K562 (cell line): Measurements from ENCODE around the gene PRKG2. TPM values are rescaled to one million over a fixed set of nuclear protein-coding genes. Genes with fewer than 3 reads are reported as not detected.

Source experiments
- ATAC-seq: fragments of 200-7000 bp; cut with Tn5 transposase; 3 replicates; pipeline ENCODE4 v1.9.1; 2020; ENCODE audit warnings: moderate library complexity
- BruUV-seq: library from RNA; stranded (reverse); fragments of 400-500 nt; replicated peaks from 2 replicates; lab custom pipeline; 2021; lab: Mats Ljungman, UMichigan
- CTCF ChIA-PET: fragments of 300-600 bp; formaldehyde crosslinking; extraction: SDS; loops from one replicate; lab custom pipeline; 2021; ENCODE audit warnings: low intra/inter-chr PET ratio; lab: Yijun Ruan, JAX
- POLR2A ChIA-PET: fragments of 300-600, 350-650 bp; sonication (Branson Sonifier 250); formaldehyde crosslinking; extraction: SDS; loops from one replicate; lab custom pipeline; 2021; ENCODE audit warnings: antibody characterized with exemption, inconsistent platforms; lab: Yijun Ruan, JAX
- DNase-seq, 4 experiments: peaks; one replicate each; pipeline versions ENCODE4 v3.0.0 to v3.0.0-alpha.2; 2011 to 2018; ENCODE audit warnings: low spot score in 3 of 4, mixed read lengths in 3 of 4; ENCODE audit errors: extremely low read depth in 1 of 4
- FAIRE-seq: peaks from 2 replicates; lab custom pipeline; 2011; peaks lifted over from hg19 to GRCh38; lab: Jason Lieb, UNC
- H2AFZ ChIP-seq: 2 replicates; pipeline ENCODE4 v1.6.0; 2011; ENCODE audit warnings: low read depth, low read length, control low read depth, inconsistent platforms
- H3K27ac ChIP-seq: fragments of 200-600 bp; 3 replicates; pipeline ENCODE4 v1.8.0; 2011; ENCODE audit warnings: low read depth, mild to moderate bottlenecking, control low read depth, inconsistent platforms, low read length, moderate library complexity, mixed read lengths; ENCODE audit errors: extremely low read depth
- H3K27me3 ChIP-seq, 2 experiments: fragments of 300-600 bp in 1 of 2; 2 replicates in 1 of 2; 3 replicates in 1 of 2; pipeline versions ENCODE4 v1.6.0 to v1.8.0; 2011; ENCODE audit warnings: inconsistent platforms in 2 of 2, low read length in 2 of 2, mild to moderate bottlenecking in 1 of 2, mixed read lengths in 1 of 2, moderate library complexity in 1 of 2; ENCODE audit not compliant: control insufficient read depth in 2 of 2, insufficient read depth in 2 of 2
- H3K36me3 ChIP-seq: fragments of 300-600 bp; 3 replicates; pipeline ENCODE4 v1.8.0; 2011; ENCODE audit warnings: mild to moderate bottlenecking, low read length, inconsistent platforms; ENCODE audit not compliant: control insufficient read depth, insufficient read depth
- H3K4me1 ChIP-seq, 2 experiments: fragments of 200-600 bp in 1 of 2; replicated peaks in 1 of 2; 2 replicates in 1 of 2; 3 replicates in 1 of 2; pipeline versions ENCODE4 v1.5.1 to v1.8.0; 2011; ENCODE audit warnings: inconsistent platforms in 2 of 2, low read length in 2 of 2, mild to moderate bottlenecking in 1 of 2, mixed read lengths in 1 of 2, moderate library complexity in 1 of 2; ENCODE audit not compliant: control insufficient read depth in 2 of 2, insufficient read depth in 2 of 2
- H3K4me2 ChIP-seq: 2 replicates; pipeline ENCODE4 v1.6.1; 2011; ENCODE audit warnings: low read length, control low read depth, inconsistent platforms, mixed read lengths; ENCODE audit not compliant: insufficient read depth
- H3K4me3 ChIP-seq: fragments of 200-600 bp; sonication (generic), shearing (Covaris generic); 2 replicates; pipeline ENCODE4 v1.5.1; 2016; ENCODE audit warnings: control low read depth, inconsistent platforms
- H3K79me2 ChIP-seq: fragments of 200-600 bp; 3 replicates; pipeline ENCODE4 v1.8.0; 2011; ENCODE audit warnings: low read length, inconsistent platforms; ENCODE audit not compliant: control insufficient read depth, insufficient read depth
- H3K9ac ChIP-seq, 2 experiments: 2 replicates each; pipeline versions ENCODE4 v1.6.0 to v1.6.1; 2011; ENCODE audit warnings: low read depth in 2 of 2, low read length in 2 of 2, control low read depth in 1 of 2, inconsistent platforms in 1 of 2, mild to moderate bottlenecking in 1 of 2, mixed read lengths in 1 of 2; ENCODE audit not compliant: insufficient read depth in 1 of 2
- H3K9me1 ChIP-seq: one replicate; pipeline ENCODE4 v1.6.0; 2011; ENCODE audit warnings: inconsistent platforms, mild to moderate bottlenecking, low read length, moderate library complexity; ENCODE audit not compliant: control insufficient read depth, insufficient read depth
- H3K9me3 ChIP-seq: replicated peaks from 2 replicates; pipeline ENCODE4 v1.5.1; 2011; ENCODE audit warnings: low read depth, low read length, inconsistent platforms; ENCODE audit not compliant: control insufficient read depth, insufficient read depth
- H4K20me1 ChIP-seq: replicated peaks from 2 replicates; pipeline ENCODE4 v1.6.1; 2011; ENCODE audit warnings: low read length, inconsistent platforms, mixed read lengths; ENCODE audit not compliant: control insufficient read depth, insufficient read depth
- CBFA2T2 ChIP-seq: fragments of 450-650 bp; conservative IDR thresholded peaks from 2 replicates; pipeline ENCODE4 v1.6.1; 2017; ENCODE audit warnings: mild to moderate bottlenecking
- CCNT2 ChIP-seq: IDR thresholded peaks from 2 replicates; pipeline ENCODE4 v1.6.1; 2011; ENCODE audit warnings: borderline replicate concordance, low read depth, mild to moderate bottlenecking, moderate library complexity, mixed read lengths, low read length; ENCODE audit not compliant: insufficient read length; ENCODE audit errors: extremely low read depth
- E2F8 ChIP-seq: fragments of 450-650 bp; IDR thresholded peaks from 2 replicates; pipeline ENCODE4 v1.7.1; 2018; ENCODE audit warnings: mild to moderate bottlenecking, low read depth; ENCODE audit not compliant: partially characterized antibody
- GTF2A2 ChIP-seq: IDR thresholded peaks from 2 replicates; pipeline ENCODE4 v1.6.1; 2016; ENCODE audit warnings: mild to moderate bottlenecking, missing genetic modification characterization, missing compliant biosample characterization
- GTF2F1 ChIP-seq: IDR thresholded peaks from 2 replicates; pipeline ENCODE4 v1.6.1; 2011; ENCODE audit warnings: low read depth, low read length, improper control_type of control experiment
- HNRNPK ChIP-seq: fragments of 200-400 bp; formaldehyde crosslinking; IDR thresholded peaks from one replicate; pipeline ENCODE4 v1.6.1; 2018; ENCODE audit warnings: mild to moderate bottlenecking, low read depth, low read length; ENCODE audit not compliant: poor library complexity, severe bottlenecking
- HNRNPL ChIP-seq: fragments of 200-400 bp; formaldehyde crosslinking; IDR thresholded peaks from 2 replicates; pipeline ENCODE4 v1.6.1; 2017; ENCODE audit warnings: low read depth, mild to moderate bottlenecking, low read length
- ILK ChIP-seq: fragments of 450-650 bp; IDR thresholded peaks from 2 replicates; pipeline ENCODE4 v1.6.1; 2016; ENCODE audit warnings: missing genetic modification characterization, low read depth, mild to moderate bottlenecking, missing compliant biosample characterization, moderate library complexity, borderline replicate concordance
- NBN ChIP-seq: fragments of 450-650 bp; IDR thresholded peaks from 2 replicates; pipeline ENCODE4 v1.6.1; 2016; ENCODE audit warnings: low read depth, mild to moderate bottlenecking
- PHTF2 ChIP-seq: fragments of 250-450 bp; sonication (Bioruptor Pico); IDR thresholded peaks from 2 replicates; pipeline ENCODE4 v1.5.0; 2021; ENCODE audit warnings: mild to moderate bottlenecking
- SMAD2 ChIP-seq: fragments of 150-350 bp; IDR thresholded peaks from 2 replicates; pipeline ENCODE4 v1.6.1; 2014; ENCODE audit warnings: low read depth, mild to moderate bottlenecking, low read length
- SMARCC2 ChIP-seq: fragments of 450-650 bp; IDR thresholded peaks from 2 replicates; pipeline ENCODE4 v1.6.1; 2017; ENCODE audit warnings: antibody characterized with exemption, moderate library complexity, mild to moderate bottlenecking, low read depth
- TBP ChIP-seq: optimal IDR thresholded peaks from 2 replicates; pipeline ENCODE3; 2011; ENCODE audit warnings: low read depth, low read length, improper control_type of control experiment
- ZFPM2 ChIP-seq: fragments of 250-450 bp; sonication (Bioruptor Pico); IDR thresholded peaks from 2 replicates; pipeline ENCODE4 v1.5.1; 2022; ENCODE audit warnings: mild to moderate bottlenecking
- ZNF224 ChIP-seq: sonication (generic); formaldehyde crosslinking; IDR thresholded peaks from 2 replicates; pipeline ENCODE4 v1.8.0; 2022; ENCODE audit warnings: mild to moderate bottlenecking, missing genetic modification reagents
- WGBS: fragments of 100-300 bp; shearing (Covaris generic); methylation state at CpG from one replicate; pipeline ENCODE4 v1.1.6; 2016; ENCODE audit warnings: low coverage, mixed read lengths; ENCODE audit not compliant: insufficient coverage; ENCODE audit errors: missing lambda C conversion rate; 5-methylcytosine and 5-hydroxymethylcytosine counted together
- in situ Hi-C: fragments of 300-500 bp; cut with MboI; formaldehyde crosslinking; loops from 4 replicates; pipeline ENCODE4 v1.15.0; 2018; ENCODE audit warnings: inconsistent platforms, mixed read lengths
- intact Hi-C: fragments of 100-400 bp; cut with micrococcal nuclease; formaldehyde crosslinking; loops from 2 replicates; pipeline ENCODE4 v1.14.2; 2022
- polyA plus RNA-seq, 8 experiments: library from polyadenylated mRNA; depleted of rRNA in 4 of 8; stranded (reverse) in 5 of 8; unstranded in 3 of 8; fragments of >200 nt; fragmentation: Nextera tagmentation in 2 of 8; fragmentation: Illumina TruSeq in 1 of 8; extraction: Ambion mirVana in 2 of 8; extraction: Trizol in 1 of 8; gene quantifications; 2 replicates each; pipeline versions ENCODE4 v1.2.1 to v1.2.3, GENCODE V29; 2011 to 2014; ENCODE audit warnings: inconsistent platforms in 1 of 8, missing spikeins in 1 of 8
- total RNA-seq, 7 experiments: library from RNA; depleted of rRNA in 6 of 7; stranded (reverse); fragments of >200 nt in 6 of 7; fragmentation: Illumina TruSeq in 2 of 7; extraction: Trizol in 2 of 7; gene quantifications; 2 replicates each; pipeline versions ENCODE4 v1.2.1 to v1.2.3, GENCODE V29; 2011 to 2021; ENCODE audit warnings: low replicate concordance in 1 of 7
- TF ChIP-seq, protein P1 (sequence below), 2 experiments: fragments of 450-650 bp; IDR thresholded peaks; 2 replicates each; pipeline ENCODE4 v1.6.1; 2018; ENCODE audit warnings: mild to moderate bottlenecking in 2 of 2, low read depth in 1 of 2; ENCODE audit not compliant: partially characterized antibody in 2 of 2

PRKG2 gene
- total and polyA plus RNA-seq, 9 of the 15 experiments (the other 6 are each of a cell fraction or from before 2014, with no cell fraction given) = 0.01 to 0.68 (median 0.34) TPM

- no peaks in the 10 kb centered on the region for H3K27me3 ChIP-seq
- CTCF ChIA-PET = no interaction called here
- intact Hi-C loops = no loop called here
Observed at GRCh38 chr4:81095389-81095788, 119.6 kb downstream of the PRKG2 start.

More at GRCh38 chr4:81095389-81095788, 119.6 kb downstream of the PRKG2 start:
- H3K79me2 ChIP-seq = no peaks in the 10 kb centered on the region
- no TSS peak for BruUV-seq
- no peak for ATAC-seq
- H3K4me3 ChIP-seq = no peak overlapping the region
- no peak overlapping the region for H3K9ac ChIP-seq
- no peak overlapping the region for H3K27ac ChIP-seq
- H3K4me2 ChIP-seq = no peak overlapping the region
- H2AFZ ChIP-seq = no peak overlapping the region
- no peaks in the 10 kb centered on the region for H3K9me3 ChIP-seq
- no peak for FAIRE-seq
- no peak for DNase-seq
- POLR2A ChIA-PET = no interaction called here
- TF ChIP-seq HNRNPK = no peak
- no peak for TF ChIP-seq SMARCC2
- no peak for TF ChIP-seq GTF2F1
- no peak for TF ChIP-seq GTF2A2 (tag)
- TF ChIP-seq NBN = no peak
- TF ChIP-seq ILK (tag) = no peak
- TF ChIP-seq ZNF224 (CRISPR knock-in tag) = no peak
- no peak for TF ChIP-seq ZFPM2
- no peak for TF ChIP-seq CCNT2
- TF ChIP-seq, protein P1, sequence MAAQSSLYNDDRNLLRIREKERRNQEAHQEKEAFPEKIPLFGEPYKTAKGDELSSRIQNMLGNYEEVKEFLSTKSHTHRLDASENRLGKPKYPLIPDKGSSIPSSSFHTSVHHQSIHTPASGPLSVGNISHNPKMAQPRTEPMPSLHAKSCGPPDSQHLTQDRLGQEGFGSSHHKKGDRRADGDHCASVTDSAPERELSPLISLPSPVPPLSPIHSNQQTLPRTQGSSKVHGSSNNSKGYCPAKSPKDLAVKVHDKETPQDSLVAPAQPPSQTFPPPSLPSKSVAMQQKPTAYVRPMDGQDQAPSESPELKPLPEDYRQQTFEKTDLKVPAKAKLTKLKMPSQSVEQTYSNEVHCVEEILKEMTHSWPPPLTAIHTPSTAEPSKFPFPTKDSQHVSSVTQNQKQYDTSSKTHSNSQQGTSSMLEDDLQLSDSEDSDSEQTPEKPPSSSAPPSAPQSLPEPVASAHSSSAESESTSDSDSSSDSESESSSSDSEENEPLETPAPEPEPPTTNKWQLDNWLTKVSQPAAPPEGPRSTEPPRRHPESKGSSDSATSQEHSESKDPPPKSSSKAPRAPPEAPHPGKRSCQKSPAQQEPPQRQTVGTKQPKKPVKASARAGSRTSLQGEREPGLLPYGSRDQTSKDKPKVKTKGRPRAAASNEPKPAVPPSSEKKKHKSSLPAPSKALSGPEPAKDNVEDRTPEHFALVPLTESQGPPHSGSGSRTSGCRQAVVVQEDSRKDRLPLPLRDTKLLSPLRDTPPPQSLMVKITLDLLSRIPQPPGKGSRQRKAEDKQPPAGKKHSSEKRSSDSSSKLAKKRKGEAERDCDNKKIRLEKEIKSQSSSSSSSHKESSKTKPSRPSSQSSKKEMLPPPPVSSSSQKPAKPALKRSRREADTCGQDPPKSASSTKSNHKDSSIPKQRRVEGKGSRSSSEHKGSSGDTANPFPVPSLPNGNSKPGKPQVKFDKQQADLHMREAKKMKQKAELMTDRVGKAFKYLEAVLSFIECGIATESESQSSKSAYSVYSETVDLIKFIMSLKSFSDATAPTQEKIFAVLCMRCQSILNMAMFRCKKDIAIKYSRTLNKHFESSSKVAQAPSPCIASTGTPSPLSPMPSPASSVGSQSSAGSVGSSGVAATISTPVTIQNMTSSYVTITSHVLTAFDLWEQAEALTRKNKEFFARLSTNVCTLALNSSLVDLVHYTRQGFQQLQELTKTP (IDR thresholded peaks at IDR 0.05; ENCODE audit: low read depth in 1 of 2, partially characterized antibody in 2 of 2) = no peak
- TF ChIP-seq PHTF2 (CRISPR knock-in tag) = no peak
- TF ChIP-seq E2F8 = no peak
- TF ChIP-seq SMAD2 = no peak
- TF ChIP-seq TBP = no peak
- TF ChIP-seq HNRNPL = no peak
- TF ChIP-seq CBFA2T2 = no peak
- no peaks in the 10 kb centered on the region for H3K9me1 ChIP-seq
- in situ Hi-C loops = loop anchor here (25.0 kb wide), 1 partner anchor 242 kb away; no protein-coding TSS in a partner anchor
- H3K36me3 ChIP-seq = no peaks in the 10 kb centered on the region
- H3K4me1 ChIP-seq = no peaks in the 10 kb centered on the region
- WGBS = 0% methylated on average over 2 of the region's 2 CpGs
- no peaks in the 10 kb centered on the region for H4K20me1 ChIP-seq
